Measurements from ENCODE around the gene ZIC5. TPM values are rescaled to one million over a fixed set of nuclear protein-coding genes. Genes with fewer than 3 reads are reported as not detected.

The ZIC5 gene
- total and polyA plus RNA-seq, 2 of the 13 experiments (the other 11 are each of a cell fraction or from before 2014, with no cell fraction given), result 0.02 to 0.07 TPM

DNA sequence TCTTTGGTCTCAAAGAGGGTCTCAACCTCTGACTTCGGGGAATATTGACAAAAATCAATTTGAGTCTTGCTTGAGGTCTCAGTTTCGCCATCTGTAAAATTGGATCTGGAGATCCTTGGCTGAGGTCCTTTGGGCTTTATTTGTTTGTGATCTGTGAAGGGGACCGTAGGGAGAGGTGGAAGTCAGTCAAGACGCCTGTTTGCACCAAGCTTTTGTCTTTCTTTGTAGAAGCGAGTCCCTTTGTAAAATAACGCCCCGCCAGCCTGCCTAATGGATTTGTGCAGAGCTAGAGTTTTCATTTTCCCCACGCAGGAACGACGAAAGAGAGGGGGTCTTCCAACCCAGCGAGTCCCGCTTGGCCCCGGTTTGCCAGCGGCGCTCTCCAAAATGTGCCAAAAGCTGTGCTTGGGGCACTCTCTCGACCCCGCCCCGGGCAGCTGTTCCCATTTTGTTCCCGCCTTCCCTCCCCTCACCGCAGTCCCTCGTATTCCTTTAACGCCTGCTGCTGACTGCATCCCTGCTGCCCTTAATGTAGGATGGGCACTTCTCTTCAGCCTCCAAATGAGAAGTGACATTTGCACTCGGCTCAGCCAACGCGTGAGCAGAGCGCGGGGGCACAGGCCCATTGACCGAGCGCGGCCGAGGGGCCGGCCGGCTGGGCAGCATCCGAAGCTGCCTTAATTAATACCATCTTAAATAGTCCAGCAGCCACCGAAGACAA is 13.0 kb downstream of the ZIC5 start:
- in situ Hi-C loops (cut with HindIII; ENCODE audit: extremely low pct_ligation_motif_present, low pct_unique_long_range_greater_than_20kb) (no loop called here), intact Hi-C loops (cut with micrococcal nuclease; ENCODE audit: unreplicated experiment) (no loop called here)
- POLR2A ChIA-PET, result no interaction called here
- Histone ChIP-seq H3K36me3 (replicated peaks in 1 of 2; ENCODE audit: control insufficient read depth in 1 of 2, insufficient read depth in 2 of 2, low read length in 2 of 2) (no peaks in the 10 kb centered on the region), H3K27ac (ENCODE audit: extremely low read length, insufficient read depth, low read length) (no peak overlapping the region), H3K4me2 (ENCODE audit: low read depth, low read length) (no peak overlapping the region), H3K9ac (ENCODE audit: insufficient read depth, low read depth, low read length) (no peak overlapping the region), H4K20me1 (ENCODE audit: insufficient read depth, low read length) (no peaks in the 10 kb centered on the region), H3K9me3 (ENCODE audit: low read length) (no peaks in the 10 kb centered on the region), H3K4me3 (replicated peaks in 1 of 3; ENCODE audit: insufficient read depth in 1 of 3, low read depth in 2 of 3, low read length in 3 of 3) (no peak overlapping the region), H3K27me3 (ENCODE audit: control insufficient read depth in 1 of 2, insufficient read depth in 2 of 2, low read length in 2 of 2) (peaks cover 7 to 70% of the 10 kb centered on the region in 2 experiments), H2AFZ (ENCODE audit: low read length) (no peak overlapping the region), H3K79me2 (ENCODE audit: insufficient read depth, low read length) (no peaks in the 10 kb centered on the region), H3K4me1 (ENCODE audit: insufficient read depth, low read length) (peaks cover 41% of the 10 kb centered on the region)
- CTCF ChIA-PET (ENCODE audit: low intra/inter-chr PET ratio, low total read pairs), result no interaction called here
- DNase-seq (ENCODE audit: low spot score), result no peak
- FAIRE-seq, result no peak
- WGBS (ENCODE audit: low lambda C conversion rate), result 86% methylated on average over 35 of the region's 35 CpGs
- no peak for ATAC-seq
- BruUV-seq (replicated peaks), result no TSS peak
- TF ChIP-seq PITX1 (CRISPR knock-in tag; IDR thresholded peaks at IDR 0.05) (no peak), ZNF761 (CRISPR knock-in tag; conservative IDR thresholded peaks at IDR 0.05) (no peak), ZMYM4 (CRISPR knock-in tag; IDR thresholded peaks at IDR 0.05) (no peak), PRPF4 (IDR thresholded peaks at IDR 0.05; ENCODE audit: low read depth, low read length, poor library complexity, severe bottlenecking) (no peak), ZNF547 (CRISPR knock-in tag; IDR thresholded peaks at IDR 0.05) (no peak), REPIN1 (CRISPR knock-in tag; IDR thresholded peaks at IDR 0.05; ENCODE audit: borderline replicate concordance, low read depth) (no peak), PHF21A (CRISPR knock-in tag; IDR thresholded peaks at IDR 0.05) (no peak), ZNF451 (CRISPR knock-in tag; IDR thresholded peaks at IDR 0.05) (no peak), ZNF556 (CRISPR knock-in tag; IDR thresholded peaks at IDR 0.05; ENCODE audit: borderline replicate concordance) (no peak), ZNF879 (CRISPR knock-in tag; IDR thresholded peaks at IDR 0.05) (no peak)
- TF ChIP-seq, protein P1, sequence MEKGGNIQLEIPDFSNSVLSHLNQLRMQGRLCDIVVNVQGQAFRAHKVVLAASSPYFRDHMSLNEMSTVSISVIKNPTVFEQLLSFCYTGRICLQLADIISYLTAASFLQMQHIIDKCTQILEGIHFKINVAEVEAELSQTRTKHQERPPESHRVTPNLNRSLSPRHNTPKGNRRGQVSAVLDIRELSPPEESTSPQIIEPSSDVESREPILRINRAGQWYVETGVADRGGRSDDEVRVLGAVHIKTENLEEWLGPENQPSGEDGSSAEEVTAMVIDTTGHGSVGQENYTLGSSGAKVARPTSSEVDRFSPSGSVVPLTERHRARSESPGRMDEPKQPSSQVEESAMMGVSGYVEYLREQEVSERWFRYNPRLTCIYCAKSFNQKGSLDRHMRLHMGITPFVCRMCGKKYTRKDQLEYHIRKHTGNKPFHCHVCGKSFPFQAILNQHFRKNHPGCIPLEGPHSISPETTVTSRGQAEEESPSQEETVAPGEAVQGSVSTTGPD (CRISPR knock-in tag; IDR thresholded peaks at IDR 0.05), result no peak
- TF ChIP-seq, protein P2, sequence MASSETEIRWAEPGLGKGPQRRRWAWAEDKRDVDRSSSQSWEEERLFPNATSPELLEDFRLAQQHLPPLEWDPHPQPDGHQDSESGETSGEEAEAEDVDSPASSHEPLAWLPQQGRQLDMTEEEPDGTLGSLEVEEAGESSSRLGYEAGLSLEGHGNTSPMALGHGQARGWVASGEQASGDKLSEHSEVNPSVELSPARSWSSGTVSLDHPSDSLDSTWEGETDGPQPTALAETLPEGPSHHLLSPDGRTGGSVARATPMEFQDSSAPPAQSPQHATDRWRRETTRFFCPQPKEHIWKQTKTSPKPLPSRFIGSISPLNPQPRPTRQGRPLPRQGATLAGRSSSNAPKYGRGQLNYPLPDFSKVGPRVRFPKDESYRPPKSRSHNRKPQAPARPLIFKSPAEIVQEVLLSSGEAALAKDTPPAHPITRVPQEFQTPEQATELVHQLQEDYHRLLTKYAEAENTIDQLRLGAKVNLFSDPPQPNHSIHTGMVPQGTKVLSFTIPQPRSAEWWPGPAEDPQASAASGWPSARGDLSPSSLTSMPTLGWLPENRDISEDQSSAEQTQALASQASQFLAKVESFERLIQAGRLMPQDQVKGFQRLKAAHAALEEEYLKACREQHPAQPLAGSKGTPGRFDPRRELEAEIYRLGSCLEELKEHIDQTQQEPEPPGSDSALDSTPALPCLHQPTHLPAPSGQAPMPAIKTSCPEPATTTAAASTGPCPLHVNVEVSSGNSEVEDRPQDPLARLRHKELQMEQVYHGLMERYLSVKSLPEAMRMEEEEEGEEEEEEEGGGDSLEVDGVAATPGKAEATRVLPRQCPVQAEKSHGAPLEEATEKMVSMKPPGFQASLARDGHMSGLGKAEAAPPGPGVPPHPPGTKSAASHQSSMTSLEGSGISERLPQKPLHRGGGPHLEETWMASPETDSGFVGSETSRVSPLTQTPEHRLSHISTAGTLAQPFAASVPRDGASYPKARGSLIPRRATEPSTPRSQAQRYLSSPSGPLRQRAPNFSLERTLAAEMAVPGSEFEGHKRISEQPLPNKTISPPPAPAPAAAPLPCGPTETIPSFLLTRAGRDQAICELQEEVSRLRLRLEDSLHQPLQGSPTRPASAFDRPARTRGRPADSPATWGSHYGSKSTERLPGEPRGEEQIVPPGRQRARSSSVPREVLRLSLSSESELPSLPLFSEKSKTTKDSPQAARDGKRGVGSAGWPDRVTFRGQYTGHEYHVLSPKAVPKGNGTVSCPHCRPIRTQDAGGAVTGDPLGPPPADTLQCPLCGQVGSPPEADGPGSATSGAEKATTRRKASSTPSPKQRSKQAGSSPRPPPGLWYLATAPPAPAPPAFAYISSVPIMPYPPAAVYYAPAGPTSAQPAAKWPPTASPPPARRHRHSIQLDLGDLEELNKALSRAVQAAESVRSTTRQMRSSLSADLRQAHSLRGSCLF (CRISPR knock-in tag; IDR thresholded peaks at IDR 0.05; ENCODE audit: borderline replicate concordance), result no peak
- TF ChIP-seq, protein P3, sequence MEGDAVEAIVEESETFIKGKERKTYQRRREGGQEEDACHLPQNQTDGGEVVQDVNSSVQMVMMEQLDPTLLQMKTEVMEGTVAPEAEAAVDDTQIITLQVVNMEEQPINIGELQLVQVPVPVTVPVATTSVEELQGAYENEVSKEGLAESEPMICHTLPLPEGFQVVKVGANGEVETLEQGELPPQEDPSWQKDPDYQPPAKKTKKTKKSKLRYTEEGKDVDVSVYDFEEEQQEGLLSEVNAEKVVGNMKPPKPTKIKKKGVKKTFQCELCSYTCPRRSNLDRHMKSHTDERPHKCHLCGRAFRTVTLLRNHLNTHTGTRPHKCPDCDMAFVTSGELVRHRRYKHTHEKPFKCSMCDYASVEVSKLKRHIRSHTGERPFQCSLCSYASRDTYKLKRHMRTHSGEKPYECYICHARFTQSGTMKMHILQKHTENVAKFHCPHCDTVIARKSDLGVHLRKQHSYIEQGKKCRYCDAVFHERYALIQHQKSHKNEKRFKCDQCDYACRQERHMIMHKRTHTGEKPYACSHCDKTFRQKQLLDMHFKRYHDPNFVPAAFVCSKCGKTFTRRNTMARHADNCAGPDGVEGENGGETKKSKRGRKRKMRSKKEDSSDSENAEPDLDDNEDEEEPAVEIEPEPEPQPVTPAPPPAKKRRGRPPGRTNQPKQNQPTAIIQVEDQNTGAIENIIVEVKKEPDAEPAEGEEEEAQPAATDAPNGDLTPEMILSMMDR (CRISPR knock-in tag; IDR thresholded peaks at IDR 0.05), result no peak
- TF ChIP-seq, protein P4, sequence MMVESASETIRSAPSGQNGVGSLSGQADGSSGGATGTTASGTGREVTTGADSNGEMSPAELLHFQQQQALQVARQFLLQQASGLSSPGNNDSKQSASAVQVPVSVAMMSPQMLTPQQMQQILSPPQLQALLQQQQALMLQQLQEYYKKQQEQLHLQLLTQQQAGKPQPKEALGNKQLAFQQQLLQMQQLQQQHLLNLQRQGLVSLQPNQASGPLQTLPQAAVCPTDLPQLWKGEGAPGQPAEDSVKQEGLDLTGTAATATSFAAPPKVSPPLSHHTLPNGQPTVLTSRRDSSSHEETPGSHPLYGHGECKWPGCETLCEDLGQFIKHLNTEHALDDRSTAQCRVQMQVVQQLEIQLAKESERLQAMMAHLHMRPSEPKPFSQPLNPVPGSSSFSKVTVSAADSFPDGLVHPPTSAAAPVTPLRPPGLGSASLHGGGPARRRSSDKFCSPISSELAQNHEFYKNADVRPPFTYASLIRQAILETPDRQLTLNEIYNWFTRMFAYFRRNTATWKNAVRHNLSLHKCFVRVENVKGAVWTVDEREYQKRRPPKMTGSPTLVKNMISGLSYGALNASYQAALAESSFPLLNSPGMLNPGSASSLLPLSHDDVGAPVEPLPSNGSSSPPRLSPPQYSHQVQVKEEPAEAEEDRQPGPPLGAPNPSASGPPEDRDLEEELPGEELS (CRISPR knock-in tag; IDR thresholded peaks at IDR 0.05), result no peak
